ENCODE results near the gene SMAD7. TPM values are rescaled to one million over a fixed set of nuclear protein-coding genes. Genes with fewer than 3 reads are reported as not detected.

The SMAD7 gene
- total and polyA plus RNA-seq, 2 experiments from 2014 or later = 11.8 to 29.8 TPM

- peaks cover 28% of the 10 kb centered on the region for H4K20me1 ChIP-seq (replicated peaks; ENCODE audit: insufficient read depth)
- ATAC-seq = no peak
- H3K36me3 ChIP-seq (ENCODE audit: insufficient read depth) = no peaks in the 10 kb centered on the region
- no peaks in the 10 kb centered on the region for H3K9me2 ChIP-seq (ENCODE audit: insufficient read depth)
- peaks cover 48% of the 10 kb centered on the region for H3K4me1 Mint-ChIP-seq
- H3K27ac Mint-ChIP-seq = no peak overlapping the region
- DNase-seq (ENCODE audit: low spot score) = no peak
- H3K4me3 Mint-ChIP-seq = no peak overlapping the region
- H3K4me3 ChIP-seq = no peak overlapping the region
- H3K79me2 ChIP-seq (replicated peaks; ENCODE audit: insufficient read depth) = peaks cover 43% of the 10 kb centered on the region
- H3K4me2 ChIP-seq = no peak overlapping the region
- peaks cover 21% of the 10 kb centered on the region; the same call in 1 of the 2 replicates for H3K4me1 ChIP-seq (ENCODE audit: insufficient read depth)
- H3K27me3 Mint-ChIP-seq (ENCODE audit: insufficient read depth, low read depth, poor library complexity) = peaks cover 11% of the 10 kb centered on the region
- H2AFZ ChIP-seq = no peak overlapping the region
- no peak for TF ChIP-seq STAT1 (IDR thresholded peaks at IDR 0.05; ENCODE audit: unreplicated experiment)
- TF ChIP-seq JUNB (IDR thresholded peaks at IDR 0.05; ENCODE audit: unreplicated experiment) = no peak
- no peak for TF ChIP-seq CREB1 (CRISPR knock-in tag; IDR thresholded peaks at IDR 0.05; ENCODE audit: low read depth)
- no peak for TF ChIP-seq REST (IDR thresholded peaks at IDR 0.05; ENCODE audit: unreplicated experiment)
- TF ChIP-seq, protein P1, sequence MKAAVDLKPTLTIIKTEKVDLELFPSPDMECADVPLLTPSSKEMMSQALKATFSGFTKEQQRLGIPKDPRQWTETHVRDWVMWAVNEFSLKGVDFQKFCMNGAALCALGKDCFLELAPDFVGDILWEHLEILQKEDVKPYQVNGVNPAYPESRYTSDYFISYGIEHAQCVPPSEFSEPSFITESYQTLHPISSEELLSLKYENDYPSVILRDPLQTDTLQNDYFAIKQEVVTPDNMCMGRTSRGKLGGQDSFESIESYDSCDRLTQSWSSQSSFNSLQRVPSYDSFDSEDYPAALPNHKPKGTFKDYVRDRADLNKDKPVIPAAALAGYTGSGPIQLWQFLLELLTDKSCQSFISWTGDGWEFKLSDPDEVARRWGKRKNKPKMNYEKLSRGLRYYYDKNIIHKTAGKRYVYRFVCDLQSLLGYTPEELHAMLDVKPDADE (IDR thresholded peaks at IDR 0.05) = no peak
- H3K36me3 Mint-ChIP-seq (ENCODE audit: low read depth) = peaks cover 34% of the 10 kb centered on the region
- H3K27ac ChIP-seq (ENCODE audit: low read depth) = no peak overlapping the region
- H3K27me3 ChIP-seq (ENCODE audit: insufficient read depth) = no peaks in the 10 kb centered on the region
- H3K9me3 Mint-ChIP-seq = 0 out of 3 replicates have a peak, but pooled peaks cover 3% of the 10 kb centered on the region
- H3F3A ChIP-seq (replicated peaks; ENCODE audit: low read depth) = peaks cover 19% of the 10 kb centered on the region
These were observed 31.2 kb downstream of the SMAD7 start for GRCh38 chr18:48919547-48919946.

- Mint-ChIP-seq H3K4me3 (no peak overlapping the region), H3K27ac (no peak overlapping the region), H3K9me3 (0 out of 3 replicates have a peak, but pooled peaks cover 3% of the 10 kb centered on the region), H3K27me3 (ENCODE audit: insufficient read depth, low read depth, poor library complexity) (peaks cover 11% of the 10 kb centered on the region), H3K36me3 (ENCODE audit: low read depth) (peaks cover 34% of the 10 kb centered on the region), H3K4me1 (peaks cover 43% of the 10 kb centered on the region)
- Histone ChIP-seq H4K20me1 (replicated peaks; ENCODE audit: insufficient read depth) (peaks cover 28% of the 10 kb centered on the region), H2AFZ (no peak overlapping the region), H3K4me3 (no peak overlapping the region), H3K4me2 (no peak overlapping the region), H3K4me1 (ENCODE audit: insufficient read depth) (peaks cover 25% of the 10 kb centered on the region; the same call in 1 of the 2 replicates), H3F3A (replicated peaks; ENCODE audit: low read depth) (peaks cover 19% of the 10 kb centered on the region), H3K79me2 (replicated peaks; ENCODE audit: insufficient read depth) (peaks cover 38% of the 10 kb centered on the region), H3K27ac (ENCODE audit: low read depth) (no peak overlapping the region), H3K9me2 (ENCODE audit: insufficient read depth) (no peaks in the 10 kb centered on the region), H3K36me3 (ENCODE audit: insufficient read depth) (no peaks in the 10 kb centered on the region), H3K27me3 (ENCODE audit: insufficient read depth) (no peaks in the 10 kb centered on the region)
- TF ChIP-seq, protein P2, sequence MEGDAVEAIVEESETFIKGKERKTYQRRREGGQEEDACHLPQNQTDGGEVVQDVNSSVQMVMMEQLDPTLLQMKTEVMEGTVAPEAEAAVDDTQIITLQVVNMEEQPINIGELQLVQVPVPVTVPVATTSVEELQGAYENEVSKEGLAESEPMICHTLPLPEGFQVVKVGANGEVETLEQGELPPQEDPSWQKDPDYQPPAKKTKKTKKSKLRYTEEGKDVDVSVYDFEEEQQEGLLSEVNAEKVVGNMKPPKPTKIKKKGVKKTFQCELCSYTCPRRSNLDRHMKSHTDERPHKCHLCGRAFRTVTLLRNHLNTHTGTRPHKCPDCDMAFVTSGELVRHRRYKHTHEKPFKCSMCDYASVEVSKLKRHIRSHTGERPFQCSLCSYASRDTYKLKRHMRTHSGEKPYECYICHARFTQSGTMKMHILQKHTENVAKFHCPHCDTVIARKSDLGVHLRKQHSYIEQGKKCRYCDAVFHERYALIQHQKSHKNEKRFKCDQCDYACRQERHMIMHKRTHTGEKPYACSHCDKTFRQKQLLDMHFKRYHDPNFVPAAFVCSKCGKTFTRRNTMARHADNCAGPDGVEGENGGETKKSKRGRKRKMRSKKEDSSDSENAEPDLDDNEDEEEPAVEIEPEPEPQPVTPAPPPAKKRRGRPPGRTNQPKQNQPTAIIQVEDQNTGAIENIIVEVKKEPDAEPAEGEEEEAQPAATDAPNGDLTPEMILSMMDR (conservative IDR thresholded peaks at IDR 0.05; ENCODE audit: low read depth in 2 of 2) = 0 out of 4 replicates have a peak, but pooled peaks have one; percentile 8 to 10
- no peak for TF ChIP-seq REST (IDR thresholded peaks at IDR 0.05; ENCODE audit: unreplicated experiment)
- ATAC-seq (no peak), DNase-seq (ENCODE audit: low spot score) (no peak)
These were observed 31.9 kb downstream of the SMAD7 start for GRCh38 chr18:48918660-48919456.
